Sciatic nerve (tissue), 2 donors: ENCODE data around the gene PLCG1. TPM values are rescaled to one million over a fixed set of nuclear protein-coding genes. Genes with fewer than 3 reads are reported as not detected.
A peak's percentile ranks its signal among the peaks of the same experiment; 100 is the strongest.

ENCODE experiments used
- ATAC-seq: fragments of 200-7000 bp; cut with Tn5 transposase; one replicate; pipeline ENCODE4 v1.9.1; 2020; ENCODE audit warnings: mild to moderate bottlenecking, moderate library complexity
- DNase-seq: peaks from one replicate; pipeline ENCODE4 v3.0.0-alpha.2; 2020; ENCODE audit warnings: low spot score
- intact Hi-C: fragments of 100-400 bp; cut with DNase I; formaldehyde crosslinking; loops from one replicate; pipeline ENCODE4 v1.14.2; 2022
- total RNA-seq: library from RNA; stranded (reverse); fragmentation: NEBNext Ultra II Directional; extraction: Animal tissue kit (Norgen Biotek cat#: 25700); gene quantifications from one replicate; pipeline ENCODE4 v1.2.1, GENCODE V29; 2021
- donor health status: DM: no; HTN: no; CAD: no.
- donor health status: DM: no; HTN: no; CAD: no.

The PLCG1 gene
- total RNA-seq, 1 donor from 2014 or later, result 148 TPM

- DNase-seq (peak; percentile 92), ATAC-seq (peak; percentile 94)
- intact Hi-C loops, result loop anchor here (2.0 to 10.0 kb wide), 2 partner anchors 52 to 168 kb away; partner anchors contain the start of gene LPIN3
These were observed 35.9 kb downstream of the PLCG1 start for GRCh38 chr20:41173161-41173721.

- peak; percentile 53 for DNase-seq
- ATAC-seq, result no peak
- intact Hi-C loops, result loop anchor here (2.0 to 10.0 kb wide), 3 partner anchors 51 to 167 kb away; partner anchors contain the start of gene LPIN3
These were observed 36.5 kb downstream of the PLCG1 start for GRCh38 chr20:41173791-41174341.

- intact Hi-C loops, result loop anchor here (2.0 to 10.0 kb wide), 2 partner anchors 50 to 160 kb away; no protein-coding TSS in a partner anchor
- ATAC-seq (no peak), DNase-seq (peak; percentile 52)
These were observed 37.0 kb downstream of the PLCG1 start for GRCh38 chr20:41174373-41174772.

- ATAC-seq (no peak), DNase-seq (peak; percentile 37)
- intact Hi-C loops, result loop anchor here (2.0 to 10.0 kb wide), 2 partner anchors 50 to 160 kb away; no protein-coding TSS in a partner anchor
These were observed 37.4 kb downstream of the PLCG1 start for GRCh38 chr20:41174782-41175181.

GRCh38 chr20:41175201-41175651 lies 37.9 kb downstream of the PLCG1 start:
- DNase-seq (peak; percentile 37), ATAC-seq (no peak)
- intact Hi-C loops, result loop anchor here (2.0 to 10.0 kb wide), 2 partner anchors 50 to 160 kb away; no protein-coding TSS in a partner anchor

- DNase-seq, result peak; percentile 36
- no peak for ATAC-seq
- intact Hi-C loops, result loop anchor here (2.0 to 10.0 kb wide), 2 partner anchors 49 to 159 kb away; no protein-coding TSS in a partner anchor
These were observed 38.5 kb downstream of the PLCG1 start for GRCh38 chr20:41175727-41176330.

- intact Hi-C loops, result loop anchor here (10.0 kb wide), 1 partner anchor 48 kb away; no protein-coding TSS in a partner anchor
- DNase-seq, result peak; percentile 31
- no peak for ATAC-seq
These were observed 39.6 kb downstream of the PLCG1 start for GRCh38 chr20:41176711-41177552.

- no peak for ATAC-seq
- intact Hi-C loops, result loop anchor here (10.0 kb wide), 1 partner anchor 47 kb away; no protein-coding TSS in a partner anchor
- peak; percentile 60 for DNase-seq
These were observed 40.3 kb downstream of the PLCG1 start for GRCh38 chr20:41177636-41178035.

GRCh38 chr20:41178495-41178894 lies 41.2 kb downstream of the PLCG1 start:
- ATAC-seq (no peak), DNase-seq (no peak)
- intact Hi-C loops, result loop anchor here (10.0 kb wide), 1 partner anchor 46 kb away; no protein-coding TSS in a partner anchor

- DNase-seq, result peak; percentile 58
- peak; percentile 65 for ATAC-seq
- intact Hi-C loops, result loop anchor here (10.0 kb wide), 1 partner anchor 46 kb away; no protein-coding TSS in a partner anchor
These were observed 41.6 kb downstream of the PLCG1 start for GRCh38 chr20:41178904-41179432.

- DNase-seq (no peak), ATAC-seq (no peak)
These were observed 42.6 kb downstream of the PLCG1 start for GRCh38 chr20:41179961-41180360.

GRCh38 chr20:41180599-41181333 lies 43.4 kb downstream of the PLCG1 start:
- DNase-seq (no peak), ATAC-seq (no peak)
- intact Hi-C loops, result no loop called here

More at GRCh38 chr20:41179961-41180360, 42.6 kb downstream of the PLCG1 start:
- intact Hi-C loops, result loop anchor here (10.0 kb wide), 1 partner anchor 45 kb away; no protein-coding TSS in a partner anchor

GRCh38 chr20:41181567-41181966 lies 44.2 kb downstream of the PLCG1 start:
- ATAC-seq (no peak), DNase-seq (no peak)
- intact Hi-C loops, result no loop called here

- DNase-seq, result no peak
- no peak for ATAC-seq
- intact Hi-C loops, result no loop called here
These were observed 45.2 kb downstream of the PLCG1 start for GRCh38 chr20:41182296-41183212.

- intact Hi-C loops, result no loop called here
- ATAC-seq (no peak), DNase-seq (no peak)
These were observed 46.0 kb downstream of the PLCG1 start for GRCh38 chr20:41183391-41183790.

- ATAC-seq (no peak), DNase-seq (no peak)
- intact Hi-C loops, result no loop called here
These were observed 46.5 kb downstream of the PLCG1 start for GRCh38 chr20:41183831-41184230.
